Measurements from ENCODE around the gene SCAMP4.
"Not testable (repeated sequence)": the region's sequence is repeated elsewhere in the genome, so short reads cannot be mapped to it uniquely, and the experiment has no call there.

Gene SCAMP4

GRCh38 chr19:1882089-1882785 is 23.0 kb upstream of the SCAMP4 start:
- no peaks in the 10 kb centered on the region for H3K36me3 Mint-ChIP-seq (ENCODE audit: low read depth)
- peaks cover 32% of the 10 kb centered on the region for H3K4me1 Mint-ChIP-seq
- peak overlapping the region; percentile 99 for H3K4me3 Mint-ChIP-seq
- DNase-seq: no peak
- H3K27me3 Mint-ChIP-seq (ENCODE audit: low read depth, poor library complexity): peaks cover 8% of the 10 kb centered on the region
- no peak for TF ChIP-seq CTCF (IDR thresholded peaks at IDR 0.05)
- no peaks in the 10 kb centered on the region for H3K9me3 Mint-ChIP-seq
- peak overlapping the region; percentile 32 for H3K27ac Mint-ChIP-seq

- Mint-ChIP-seq H3K27ac (peak overlapping the region; percentile 32), H3K4me1 (peaks cover 37% of the 10 kb centered on the region), H3K9me3 (no peaks in the 10 kb centered on the region), H3K27me3 (ENCODE audit: low read depth, poor library complexity) (peaks cover 12% of the 10 kb centered on the region), H3K36me3 (ENCODE audit: low read depth) (no peaks in the 10 kb centered on the region), H3K4me3 (peak overlapping the region; percentile 99)
- no peak for TF ChIP-seq CTCF (IDR thresholded peaks at IDR 0.05)
- no peak for DNase-seq
Measured at GRCh38 chr19:1882786-1883692, 22.2 kb upstream of the SCAMP4 start.

- Mint-ChIP-seq H3K9me3 (no peaks in the 10 kb centered on the region), H3K4me1 (peaks cover 37% of the 10 kb centered on the region), H3K4me3 (peak overlapping the region; percentile 99), H3K27ac (peak overlapping the region; percentile 28), H3K27me3 (ENCODE audit: low read depth, poor library complexity) (peaks cover 12% of the 10 kb centered on the region), H3K36me3 (ENCODE audit: low read depth) (no peaks in the 10 kb centered on the region)
- TF ChIP-seq CTCF (IDR thresholded peaks at IDR 0.05): no peak
- DNase-seq: no peak
Measured at GRCh38 chr19:1883784-1884183, 21.4 kb upstream of the SCAMP4 start.

- H3K27me3 Mint-ChIP-seq (ENCODE audit: low read depth, poor library complexity): peaks cover 12% of the 10 kb centered on the region
- H3K36me3 Mint-ChIP-seq (ENCODE audit: low read depth): no peaks in the 10 kb centered on the region
- TF ChIP-seq CTCF (IDR thresholded peaks at IDR 0.05): no peak
- DNase-seq: no peak
- H3K27ac Mint-ChIP-seq: peak overlapping the region; percentile 91
- H3K9me3 Mint-ChIP-seq: no peaks in the 10 kb centered on the region
- H3K4me3 Mint-ChIP-seq: peak overlapping the region; percentile 99
- H3K4me1 Mint-ChIP-seq: peaks cover 37% of the 10 kb centered on the region
Measured at GRCh38 chr19:1884291-1884718, 20.9 kb upstream of the SCAMP4 start.

GRCh38 chr19:1884719-1885334 is 20.4 kb upstream of the SCAMP4 start:
- Mint-ChIP-seq H3K27ac (peak overlapping the region; percentile 91), H3K36me3 (ENCODE audit: low read depth) (no peaks in the 10 kb centered on the region), H3K4me3 (peak overlapping the region; percentile 99), H3K9me3 (no peaks in the 10 kb centered on the region), H3K27me3 (ENCODE audit: low read depth, poor library complexity) (peaks cover 12% of the 10 kb centered on the region), H3K4me1 (peaks cover 37% of the 10 kb centered on the region)
- peak; percentile 37 for DNase-seq
- TF ChIP-seq CTCF (IDR thresholded peaks at IDR 0.05): no peak

GRCh38 chr19:1885398-1886119 is 19.6 kb upstream of the SCAMP4 start, which contains the start of gene ABHD17A:
TSS of gene ABHD17A (minus strand) at chr19:1885496. CDS start at chr19:1881566, 3,930 bp downstream.
- peak within 1 kb of the TSS; percentile 91 for H3K27ac Mint-ChIP-seq
- peak; percentile 95 for DNase-seq
- H3K36me3 Mint-ChIP-seq (ENCODE audit: low read depth); H3K9me3 Mint-ChIP-seq: not testable (repeated sequence)
- H3K4me1 Mint-ChIP-seq: peaks cover 37% of the 10 kb centered on the region
- peaks cover 14% of the 10 kb centered on the region for H3K27me3 Mint-ChIP-seq (ENCODE audit: low read depth, poor library complexity)
- H3K4me3 Mint-ChIP-seq: peak within 1 kb of the TSS; percentile 99

- Mint-ChIP-seq H3K27me3 (ENCODE audit: low read depth, poor library complexity) (peaks cover 14% of the 10 kb centered on the region), H3K4me1 (peaks cover 37% of the 10 kb centered on the region), H3K4me3 (peak overlapping the region; percentile 74)
- not testable (repeated sequence) for H3K36me3 Mint-ChIP-seq (ENCODE audit: low read depth); H3K9me3 Mint-ChIP-seq; DNase-seq; H3K27ac Mint-ChIP-seq
Measured at GRCh38 chr19:1886360-1886759, 18.8 kb upstream of the SCAMP4 start.
